Natural killer cell (primary cell): ENCODE measurements around the gene FRY. TPM values are rescaled to one million over a fixed set of nuclear protein-coding genes. Genes with fewer than 3 reads are reported as not detected.

ENCODE experiments used
- ATAC-seq, 3 donors: fragments of 150-1000 bp in 2 of 3; fragments of 200-7000 bp in 1 of 3; cut with Tn5 transposase; 1 replicate in 1 of 3; 2 replicates in 2 of 3; pipeline ENCODE4 v1.10.0; 2021; ENCODE audit warnings: mild to moderate bottlenecking in 2 of 3, moderate library complexity in 2 of 3
- DNase-seq, 2 donors: peaks; one replicate each; pipeline versions ENCODE4 v3.0.0 to v3.0.0-alpha.2; 2013 to 2021; ENCODE audit warnings: mixed read lengths in 1 of 2
- H3K27ac ChIP-seq: one replicate; pipeline ENCODE4 v1.5.1; 2013; ENCODE audit warnings: mild to moderate bottlenecking, low read length
- H3K27me3 ChIP-seq: one replicate; pipeline ENCODE4 v1.6.1; 2013; ENCODE audit warnings: low read length; ENCODE audit not compliant: control insufficient read depth, insufficient read depth
- H3K36me3 ChIP-seq: one replicate; pipeline ENCODE4 v1.6.1; 2013; ENCODE audit warnings: low read length; ENCODE audit not compliant: control insufficient read depth, insufficient read depth
- H3K4me1 ChIP-seq: one replicate; pipeline ENCODE4 v1.6.1; 2013; ENCODE audit warnings: low read length; ENCODE audit not compliant: control insufficient read depth, insufficient read depth
- H3K4me3 ChIP-seq: one replicate; pipeline ENCODE4 v1.5.1; 2013; ENCODE audit warnings: low read length
- H3K9me3 ChIP-seq: one replicate; pipeline ENCODE4 v1.6.1; 2013; ENCODE audit warnings: low read length; ENCODE audit not compliant: control insufficient read depth, insufficient read depth
- H3K27ac Mint-ChIP-seq, 2 donors: one replicate each; pipeline ENCODE4 v1.8.0; 2022; ENCODE audit warnings: mild to moderate bottlenecking in 2 of 2, mixed read lengths in 2 of 2, moderate library complexity in 1 of 2
- H3K27me3 Mint-ChIP-seq, 2 donors: one replicate each; pipeline ENCODE4 v1.8.0; 2022; ENCODE audit warnings: low read depth in 2 of 2, mixed read lengths in 2 of 2
- H3K36me3 Mint-ChIP-seq: one replicate; pipeline ENCODE4 v1.8.0; 2022; ENCODE audit warnings: mixed read lengths
- H3K4me1 Mint-ChIP-seq, 2 donors: one replicate each; pipeline ENCODE4 v1.8.0; 2022; ENCODE audit warnings: mixed read lengths in 2 of 2
- H3K4me3 Mint-ChIP-seq: one replicate; pipeline ENCODE4 v1.8.0; 2022; ENCODE audit warnings: mild to moderate bottlenecking, moderate library complexity, mixed read lengths
- H3K9me3 Mint-ChIP-seq, 2 donors: one replicate each; pipeline ENCODE4 v1.8.0; 2022; ENCODE audit warnings: mixed read lengths in 2 of 2
- CTCF ChIP-seq: fragments of 200-600 bp; IDR thresholded peaks from one replicate; pipeline ENCODE4 v1.8.0; 2022; ENCODE audit warnings: antibody characterized with exemption
- WGBS: methylation state at CpG from one replicate; pipeline ENCODE4 v1.1.7; 2013; ENCODE audit warnings: missing lambda C conversion rate; ENCODE audit not compliant: insufficient coverage; 5-methylcytosine and 5-hydroxymethylcytosine counted together
- intact Hi-C: fragments of 100-400 bp; cut with micrococcal nuclease; formaldehyde crosslinking; loops from one replicate; pipeline ENCODE4 v1.14.2; 2022
- total RNA-seq, 4 donors: library from RNA; stranded (reverse); fragments of 120-200 nt in 1 of 4; gene quantifications; one replicate each; pipeline versions ENCODE4 v1.2.3 to v1.2.4, GENCODE V29; 2013 to 2022

The FRY gene
- total RNA-seq, 3 donors from 2014 or later (not counting 1 experiment from before 2014, with no cell fraction given): 25.1 to 52.1 (median 27.4) TPM

- H3K9me3 ChIP-seq: no peaks in the 10 kb centered on the region
- no peaks in the 10 kb centered on the region for H3K9me3 Mint-ChIP-seq
- DNase-seq (no peak), ATAC-seq (no peak)
- WGBS: 81% methylated on average over 2 of the region's 2 CpGs
- no peak for TF ChIP-seq CTCF
- no peaks in the 10 kb centered on the region for H3K36me3 Mint-ChIP-seq
- peaks cover 0 to 8% of the 10 kb centered on the region in 2 donors for H3K4me1 Mint-ChIP-seq
- H3K27ac Mint-ChIP-seq: no peak overlapping the region
- H3K36me3 ChIP-seq: peaks cover 3% of the 10 kb centered on the region
- no peaks in the 10 kb centered on the region for H3K27me3 ChIP-seq
- no peak overlapping the region for H3K4me3 ChIP-seq
- no peak overlapping the region for H3K4me3 Mint-ChIP-seq
- intact Hi-C loops: no loop called here
- no peak overlapping the region for H3K27ac ChIP-seq
- no peaks in the 10 kb centered on the region for H3K27me3 Mint-ChIP-seq
- H3K4me1 ChIP-seq: no peaks in the 10 kb centered on the region
These were observed 115.6 kb downstream of the FRY start for GRCh38 chr13:32147193-32147592.

GRCh38 chr13:32147976-32148375, 116.4 kb downstream of the FRY start:
- Histone ChIP-seq H3K9me3 (no peaks in the 10 kb centered on the region), H3K4me3 (no peak overlapping the region), H3K4me1 (no peaks in the 10 kb centered on the region), H3K27me3 (no peaks in the 10 kb centered on the region), H3K36me3 (peaks cover 3% of the 10 kb centered on the region), H3K27ac (no peak overlapping the region)
- Mint-ChIP-seq H3K36me3 (no peaks in the 10 kb centered on the region), H3K9me3 (no peaks in the 10 kb centered on the region), H3K4me1 (peaks cover 0 to 3% of the 10 kb centered on the region in 2 donors), H3K27me3 (no peaks in the 10 kb centered on the region), H3K4me3 (no peak overlapping the region), H3K27ac (no peak overlapping the region)
- DNase-seq (no peak), ATAC-seq (no peak)
- intact Hi-C loops: no loop called here
- TF ChIP-seq CTCF: no peak
- 53% methylated on average over 1 of the region's 4 CpGs for WGBS

DNA sequence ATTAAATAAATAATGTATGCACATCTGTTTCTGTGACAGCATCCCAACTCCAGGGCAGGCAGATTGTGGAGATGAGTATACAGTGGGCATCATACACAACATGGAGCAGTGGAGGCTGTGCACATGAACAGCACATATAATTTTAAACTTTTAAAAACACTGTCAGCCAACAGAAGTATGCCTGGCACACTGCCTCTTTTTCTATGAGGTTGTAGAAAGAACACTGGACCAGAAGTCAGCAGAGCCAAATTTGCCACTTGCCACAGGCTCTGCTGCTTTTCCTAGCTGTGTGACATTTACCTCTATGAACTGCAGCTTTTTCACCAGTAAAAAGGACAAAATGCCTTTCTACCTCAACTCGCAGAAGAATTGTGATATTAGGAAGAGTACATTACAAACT, 118.7 kb downstream of the FRY start:
- ATAC-seq: no peak
- no peaks in the 10 kb centered on the region for H3K36me3 Mint-ChIP-seq
- Histone ChIP-seq H3K36me3 (peaks cover 3% of the 10 kb centered on the region), H3K4me1 (no peaks in the 10 kb centered on the region), H3K27ac (no peak overlapping the region), H3K4me3 (no peak overlapping the region), H3K9me3 (no peaks in the 10 kb centered on the region), H3K27me3 (no peaks in the 10 kb centered on the region)
- H3K4me1 Mint-ChIP-seq: no peaks in the 10 kb centered on the region
- no peaks in the 10 kb centered on the region for H3K9me3 Mint-ChIP-seq
- intact Hi-C loops: no loop called here
- no peak overlapping the region for H3K27ac Mint-ChIP-seq
- no peak for DNase-seq
- no peak for TF ChIP-seq CTCF
- H3K27me3 Mint-ChIP-seq: no peaks in the 10 kb centered on the region
- no CpG with 5 or more reads among the region's 1 CpG for whole genome bisulfite sequencing
- H3K4me3 Mint-ChIP-seq: no peak overlapping the region

- no peak for ATAC-seq
- intact Hi-C loops: no loop called here
- no peak overlapping the region for H3K27ac Mint-ChIP-seq
- no peaks in the 10 kb centered on the region for H3K9me3 Mint-ChIP-seq
- no peak overlapping the region for H3K4me3 ChIP-seq
- no peaks in the 10 kb centered on the region for H3K27me3 ChIP-seq
- no peaks in the 10 kb centered on the region for H3K4me1 Mint-ChIP-seq
- H3K36me3 ChIP-seq: peaks cover 3% of the 10 kb centered on the region
- no peak overlapping the region for H3K4me3 Mint-ChIP-seq
- H3K36me3 Mint-ChIP-seq: no peaks in the 10 kb centered on the region
- no peaks in the 10 kb centered on the region for H3K9me3 ChIP-seq
- H3K4me1 ChIP-seq: no peaks in the 10 kb centered on the region
- no peak for DNase-seq
- no peaks in the 10 kb centered on the region for H3K27me3 Mint-ChIP-seq
- H3K27ac ChIP-seq: no peak overlapping the region
- TF ChIP-seq CTCF: no peak
- WGBS: 0% methylated on average over 1 of the region's 1 CpG
These were observed 119.2 kb downstream of the FRY start for GRCh38 chr13:32150794-32151193.
